Osteoblast (primary cell): ENCODE results near the gene SELENOS. TPM values are rescaled to one million over a fixed set of nuclear protein-coding genes. Genes with fewer than 3 reads are reported as not detected.

Source experiments
- DNase-seq: peaks from one replicate; pipeline ENCODE4 v3.0.0; 2011; ENCODE audit warnings: low spot score, mixed read lengths; ENCODE audit not compliant: insufficient read length; ENCODE audit errors: missing footprints
- H2AFZ ChIP-seq: 2 replicates; pipeline ENCODE4 v1.6.0; 2011; ENCODE audit warnings: mild to moderate bottlenecking, low read length
- H3K27ac ChIP-seq: 2 replicates; pipeline ENCODE4 v1.5.1; 2011; ENCODE audit warnings: mild to moderate bottlenecking, low read depth, low read length, moderate library complexity
- H3K27me3 ChIP-seq: 2 replicates; pipeline ENCODE4 v1.6.0; 2012; ENCODE audit warnings: mild to moderate bottlenecking, control low read depth, inconsistent platforms, low read length, moderate library complexity; ENCODE audit not compliant: insufficient read depth
- H3K36me3 ChIP-seq: 2 replicates; pipeline ENCODE4 v1.5.1; 2011; ENCODE audit warnings: mild to moderate bottlenecking, low read length, control low read depth, moderate library complexity; ENCODE audit not compliant: insufficient read depth
- H3K4me1 ChIP-seq: 2 replicates; pipeline ENCODE4 v1.5.1; 2011; ENCODE audit warnings: mild to moderate bottlenecking, low read length, control low read depth, moderate library complexity; ENCODE audit not compliant: insufficient read depth
- H3K4me2 ChIP-seq: 2 replicates; pipeline ENCODE4 v1.6.0; 2011; ENCODE audit warnings: mild to moderate bottlenecking, low read length; ENCODE audit not compliant: insufficient read depth
- H3K4me3 ChIP-seq: fragments of 200-600 bp; sonication (generic); 3 replicates; pipeline ENCODE4 v1.5.1; 2012; ENCODE audit warnings: mild to moderate bottlenecking, low read length, inconsistent platforms; ENCODE audit not compliant: insufficient read depth
- H3K79me2 ChIP-seq: 2 replicates; pipeline ENCODE4 v1.6.0; 2012; ENCODE audit warnings: mild to moderate bottlenecking, low read length, control low read depth, inconsistent platforms; ENCODE audit not compliant: insufficient read depth
- H3K9me3 ChIP-seq: 2 replicates; pipeline ENCODE4 v1.5.1; 2011; ENCODE audit warnings: low read depth, low read length, control low read depth
- H4K20me1 ChIP-seq: 2 replicates; pipeline ENCODE4 v1.6.0; 2012; ENCODE audit warnings: mild to moderate bottlenecking, low read length, control low read depth; ENCODE audit not compliant: insufficient read depth
- total RNA-seq: library from RNA; depleted of rRNA; stranded (reverse); fragments of >200 nt; gene quantifications from 2 replicates; pipeline ENCODE4 v1.2.3, GENCODE V29; 2012
- TF ChIP-seq, protein P1 (sequence below): IDR thresholded peaks from 2 replicates; pipeline ENCODE4 v1.5.1; 2011; ENCODE audit warnings: mild to moderate bottlenecking, low read depth, low read length, moderate library complexity; ENCODE audit errors: extremely low read depth

SELENOS gene
- total RNA-seq, 1 donor, result 79.6 TPM

DNA sequence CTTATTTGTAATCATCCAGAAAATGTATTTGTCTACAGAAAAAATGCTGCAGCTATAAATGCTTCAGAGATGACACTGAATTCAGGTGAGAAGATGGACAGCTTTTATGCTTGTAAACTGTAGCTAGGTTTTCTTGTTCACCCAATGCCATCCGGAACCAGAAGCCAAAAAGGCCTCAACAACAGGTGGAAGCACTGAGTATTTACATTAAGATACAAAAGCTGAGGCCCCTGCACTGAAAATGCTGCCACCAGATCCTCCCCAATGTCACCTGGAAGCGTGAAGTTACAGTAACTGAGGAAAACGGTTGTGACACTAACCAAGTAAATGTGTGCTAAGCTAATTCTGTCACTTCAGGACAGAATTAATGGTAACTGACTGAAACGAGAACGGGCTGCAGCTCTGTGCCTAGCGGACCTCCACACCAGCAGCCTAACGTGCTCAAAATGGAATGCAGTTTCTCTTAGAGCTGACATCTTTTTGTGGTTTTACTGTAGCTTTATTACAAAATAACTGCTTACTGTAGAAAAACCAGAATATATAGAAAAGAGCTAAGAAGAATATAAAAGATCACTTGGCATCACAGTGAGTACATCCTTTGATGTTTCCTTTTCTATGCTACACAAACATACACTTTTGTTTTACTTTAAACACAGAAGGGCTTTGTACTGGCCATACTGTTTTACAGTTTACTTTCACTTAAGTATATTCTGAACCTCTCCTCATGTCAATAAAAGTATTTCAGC is 33.1 kb downstream of the SELENOS start:
- Histone ChIP-seq H3K36me3 (peaks cover 17% of the 10 kb centered on the region), H3K9me3 (no peaks in the 10 kb centered on the region), H3K4me1 (peaks cover 39% of the 10 kb centered on the region), H3K27ac (peak overlapping the region; percentile 1), H3K79me2 (peaks cover 100% of the 10 kb centered on the region), H3K4me2 (peak overlapping the region; percentile 27), H4K20me1 (peaks cover 76% of the 10 kb centered on the region), H2AFZ (no peak overlapping the region), H3K27me3 (no peaks in the 10 kb centered on the region), H3K4me3 (no peak overlapping the region)
- DNase-seq, result no peak
- TF ChIP-seq, protein P1, sequence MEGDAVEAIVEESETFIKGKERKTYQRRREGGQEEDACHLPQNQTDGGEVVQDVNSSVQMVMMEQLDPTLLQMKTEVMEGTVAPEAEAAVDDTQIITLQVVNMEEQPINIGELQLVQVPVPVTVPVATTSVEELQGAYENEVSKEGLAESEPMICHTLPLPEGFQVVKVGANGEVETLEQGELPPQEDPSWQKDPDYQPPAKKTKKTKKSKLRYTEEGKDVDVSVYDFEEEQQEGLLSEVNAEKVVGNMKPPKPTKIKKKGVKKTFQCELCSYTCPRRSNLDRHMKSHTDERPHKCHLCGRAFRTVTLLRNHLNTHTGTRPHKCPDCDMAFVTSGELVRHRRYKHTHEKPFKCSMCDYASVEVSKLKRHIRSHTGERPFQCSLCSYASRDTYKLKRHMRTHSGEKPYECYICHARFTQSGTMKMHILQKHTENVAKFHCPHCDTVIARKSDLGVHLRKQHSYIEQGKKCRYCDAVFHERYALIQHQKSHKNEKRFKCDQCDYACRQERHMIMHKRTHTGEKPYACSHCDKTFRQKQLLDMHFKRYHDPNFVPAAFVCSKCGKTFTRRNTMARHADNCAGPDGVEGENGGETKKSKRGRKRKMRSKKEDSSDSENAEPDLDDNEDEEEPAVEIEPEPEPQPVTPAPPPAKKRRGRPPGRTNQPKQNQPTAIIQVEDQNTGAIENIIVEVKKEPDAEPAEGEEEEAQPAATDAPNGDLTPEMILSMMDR, result no peak

DNA sequence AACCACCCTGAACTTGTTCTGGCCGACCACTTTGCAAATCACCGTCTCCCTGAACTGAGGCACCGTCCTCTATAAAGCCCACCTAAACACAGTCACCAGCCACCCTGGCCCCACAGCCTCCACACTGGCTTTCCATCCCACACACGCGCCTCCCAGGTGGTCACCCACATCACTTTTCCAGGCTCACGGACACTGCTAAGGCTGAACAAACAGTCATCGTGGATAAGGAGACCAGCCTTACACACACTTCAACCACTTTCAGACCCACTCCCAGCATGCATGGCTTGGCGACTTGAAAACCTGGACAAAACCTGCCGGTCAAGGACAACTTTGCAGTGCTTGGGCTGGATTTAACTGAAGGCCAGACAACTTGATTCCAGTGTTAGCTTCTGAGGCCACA is 33.9 kb downstream of the SELENOS start:
- peaks cover 73% of the 10 kb centered on the region for H4K20me1 ChIP-seq
- DNase-seq, result no peak
- no peaks in the 10 kb centered on the region for H3K9me3 ChIP-seq
- TF ChIP-seq, protein P1, result no peak
- peaks cover 39% of the 10 kb centered on the region for H3K4me1 ChIP-seq
- no peak overlapping the region for H3K4me3 ChIP-seq
- peak overlapping the region; percentile 41 for H3K27ac ChIP-seq
- H3K4me2 ChIP-seq, result no peak overlapping the region
- peaks cover 100% of the 10 kb centered on the region for H3K79me2 ChIP-seq
- H3K27me3 ChIP-seq, result no peaks in the 10 kb centered on the region
- no peak overlapping the region for H2AFZ ChIP-seq
- peaks cover 14% of the 10 kb centered on the region for H3K36me3 ChIP-seq

DNA sequence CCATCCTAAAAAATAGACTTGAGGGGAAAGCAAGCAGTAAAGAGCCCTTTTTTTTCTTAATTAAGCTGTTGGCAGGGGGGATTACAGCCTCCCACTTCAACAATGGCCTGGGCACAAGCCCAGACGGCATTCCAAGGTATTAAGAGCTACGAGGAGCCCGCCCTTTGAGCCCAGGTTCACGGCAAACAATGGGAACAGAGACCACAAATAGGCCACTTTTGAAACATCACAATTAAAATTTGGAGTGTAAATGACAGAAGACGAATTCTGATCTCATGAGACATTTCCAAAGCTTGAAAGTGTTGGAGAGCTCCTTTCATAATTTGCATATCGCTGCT is 34.3 kb downstream of the SELENOS start:
- peaks cover 100% of the 10 kb centered on the region for H3K79me2 ChIP-seq
- H3K27me3 ChIP-seq, result no peaks in the 10 kb centered on the region
- peaks cover 10% of the 10 kb centered on the region for H3K36me3 ChIP-seq
- peak overlapping the region; percentile 41 for H3K27ac ChIP-seq
- no peak overlapping the region for H3K4me3 ChIP-seq
- peak overlapping the region; percentile 13 for H3K4me2 ChIP-seq
- H3K9me3 ChIP-seq, result no peaks in the 10 kb centered on the region
- DNase-seq, result no peak
- TF ChIP-seq, protein P1, result no peak
- no peak overlapping the region for H2AFZ ChIP-seq
- H4K20me1 ChIP-seq, result peaks cover 69% of the 10 kb centered on the region
- peaks cover 39% of the 10 kb centered on the region for H3K4me1 ChIP-seq

DNA sequence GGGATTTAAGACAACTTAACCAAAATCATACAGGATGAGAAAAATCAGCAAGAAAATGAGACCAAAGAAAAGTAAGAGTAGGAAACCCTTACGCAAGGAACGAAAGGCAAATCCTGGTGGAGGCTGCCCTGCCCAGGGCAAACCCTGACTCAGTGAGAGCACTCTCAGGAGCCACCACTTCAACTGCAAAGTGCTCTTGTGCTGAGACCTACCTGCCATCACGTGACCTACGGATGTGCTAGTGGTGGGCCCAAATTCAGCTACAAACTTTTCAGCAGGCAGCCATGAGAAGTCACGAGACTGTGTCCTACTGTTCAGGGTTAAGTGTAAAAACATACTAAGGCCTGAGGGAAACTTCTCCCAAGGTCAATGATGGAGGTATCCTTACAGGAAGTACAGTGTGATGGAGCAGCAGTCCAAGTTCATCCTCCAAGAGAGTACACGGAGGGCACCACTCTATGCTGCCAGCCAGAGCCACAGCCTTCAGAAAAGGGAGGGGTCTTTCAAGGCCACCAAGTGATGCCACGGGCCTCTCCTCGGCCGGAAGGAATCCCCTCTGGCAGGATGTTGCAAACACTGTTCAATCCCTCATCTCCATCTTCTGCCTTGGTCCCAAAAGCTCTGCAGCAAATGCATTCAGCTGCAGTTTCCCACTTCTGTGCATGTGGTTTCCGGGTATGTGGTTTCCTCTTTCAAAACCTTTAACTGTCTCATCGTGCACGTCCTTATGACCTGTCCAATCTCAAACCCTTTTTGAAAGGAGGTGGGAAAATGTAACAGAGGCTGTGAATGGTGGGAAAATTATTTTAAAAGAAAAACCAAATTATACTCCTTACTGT is 34.9 kb downstream of the SELENOS start:
- peak; percentile 87 for DNase-seq
- Histone ChIP-seq H3K9me3 (no peaks in the 10 kb centered on the region), H3K4me3 (no peak overlapping the region), H3K36me3 (peaks cover 10% of the 10 kb centered on the region), H4K20me1 (peaks cover 64% of the 10 kb centered on the region), H3K4me1 (peaks cover 41% of the 10 kb centered on the region), H3K4me2 (peak overlapping the region; percentile 13), H3K27me3 (no peaks in the 10 kb centered on the region), H3K27ac (peak overlapping the region; percentile 44), H3K79me2 (peaks cover 100% of the 10 kb centered on the region), H2AFZ (no peak overlapping the region)
- TF ChIP-seq, protein P1, result no peak
